GM19240 (cell line): ENCODE results near the gene PRKAG2.

ENCODE experiments used
- DNase-seq: peaks from one replicate; pipeline ENCODE4 v3.0.0; 2011; ENCODE audit warnings: low spot score; ENCODE audit not compliant: insufficient read length

Gene PRKAG2

GRCh38 chr7:151730591-151730990 is 146.3 kb downstream of the PRKAG2 start:
- DNase-seq: no peak

GRCh38 chr7:151729521-151729921 is 147.4 kb downstream of the PRKAG2 start:
- DNase-seq: no peak

GRCh38 chr7:151728746-151729145 is 148.2 kb downstream of the PRKAG2 start:
- no peak for DNase-seq

- no peak for DNase-seq
Measured at GRCh38 chr7:151728286-151728660, 148.6 kb downstream of the PRKAG2 start.

- DNase-seq: no peak
Measured at GRCh38 chr7:151727579-151728285, 149.2 kb downstream of the PRKAG2 start.

- no peak for DNase-seq
Measured at GRCh38 chr7:151726652-151727578, 150.0 kb downstream of the PRKAG2 start.

- no peak for DNase-seq
Measured at GRCh38 chr7:151725844-151726651, 150.9 kb downstream of the PRKAG2 start.

- DNase-seq: no peak
Measured at GRCh38 chr7:151724920-151725584, 151.9 kb downstream of the PRKAG2 start.

GRCh38 chr7:151724250-151724915 is 152.5 kb downstream of the PRKAG2 start:
- no peak for DNase-seq

- DNase-seq: no peak
Measured at GRCh38 chr7:151723321-151723720, 153.6 kb downstream of the PRKAG2 start.

GRCh38 chr7:151722533-151722932 is 154.4 kb downstream of the PRKAG2 start:
- DNase-seq: no peak

- DNase-seq: no peak
Measured at GRCh38 chr7:151721694-151722093, 155.2 kb downstream of the PRKAG2 start.

- DNase-seq: no peak
Measured at GRCh38 chr7:151721236-151721635, 155.7 kb downstream of the PRKAG2 start.

- DNase-seq: no peak
Measured at GRCh38 chr7:151720280-151720679, 156.6 kb downstream of the PRKAG2 start.

- DNase-seq: no peak
Measured at GRCh38 chr7:151719897-151720242, 157.0 kb downstream of the PRKAG2 start.

GRCh38 chr7:151719031-151719896 is 157.7 kb downstream of the PRKAG2 start:
- no peak for DNase-seq

GRCh38 chr7:151717918-151718317 is 159.0 kb downstream of the PRKAG2 start:
- no peak for DNase-seq

- DNase-seq: no peak
Measured at GRCh38 chr7:151717415-151717814, 159.5 kb downstream of the PRKAG2 start.

GRCh38 chr7:151716323-151716722 is 160.6 kb downstream of the PRKAG2 start:
- no peak for DNase-seq
